ENCODE data around the gene MACROD1. TPM values are rescaled to one million over a fixed set of nuclear protein-coding genes. Genes with fewer than 3 reads are reported as not detected.

MACROD1 gene
- total RNA-seq, 5 donors from 2014 or later (not counting 1 experiment from before 2014, with no cell fraction given), result 6.0 to 14.8 (median 10.4) TPM

DNA sequence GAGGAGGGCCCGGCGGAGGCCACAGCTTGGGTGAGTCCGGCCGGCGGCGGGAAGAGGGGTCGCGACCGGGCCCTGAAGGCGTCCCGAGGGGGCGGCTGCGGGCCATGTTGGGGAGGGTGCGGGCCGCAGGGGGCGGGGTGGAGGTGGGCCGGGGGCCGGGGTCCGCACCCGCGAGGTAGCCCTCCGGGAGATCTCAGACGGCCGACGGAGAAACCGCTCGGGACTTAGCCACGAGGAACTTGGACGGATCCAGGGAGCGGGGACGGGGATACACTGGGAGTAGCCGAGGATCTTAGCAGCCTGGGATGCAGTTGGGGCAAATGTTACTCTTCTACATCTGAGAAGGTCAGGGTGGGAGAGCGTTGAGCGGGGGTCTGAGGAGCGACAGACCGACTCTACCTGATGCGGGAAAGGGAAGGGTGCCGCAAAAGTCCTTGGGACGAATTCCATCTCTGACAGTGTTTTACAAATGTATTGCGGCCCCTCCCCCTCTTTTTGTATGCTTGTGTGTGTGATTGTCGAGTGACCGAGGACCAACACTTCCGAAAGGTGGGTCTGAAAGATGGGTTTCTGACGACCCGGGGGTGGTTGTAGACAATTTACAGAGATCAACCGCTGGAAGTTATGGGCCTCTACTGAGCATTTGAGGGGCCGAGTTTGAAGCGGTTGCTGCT is 20.7 kb upstream of the MACROD1 start:
- ChIA-PET POLR2A (interaction anchor here in 1 of 2 donors (0.6 to 1.5 kb wide), 3 partner anchors 98 to 131 kb away, joined by 3 to 5 read pairs (median 3); partner anchors contain the start of genes PRDX5 and TRMT112), CTCF (interaction anchor here (0.6 to 2.6 kb wide), 10 partner anchors 14 to 872 kb away, joined by 3 to 15 read pairs (median 4); partner anchors contain the start of genes BAD (in 1 of the 2), GPR137 (in 1 of the 2), NAALADL1 (in 1 of the 2) and PRDX5 (in 1 of the 2))
- Mint-ChIP-seq H3K4me1 (peaks cover 32 to 40% (median 40%) of the 10 kb centered on the region in 3 donors), H3K9me3 (no peaks in the 10 kb centered on the region), H3K27ac (no peak overlapping the region), H3K27me3 (no peaks in the 10 kb centered on the region), H3K36me3 (peaks cover 3% of the 10 kb centered on the region), H3K4me3 (no peak overlapping the region)
- Histone ChIP-seq H3K9me3 (no peaks in the 10 kb centered on the region), H3K27me3 (replicated peaks in 1 of 2; ENCODE audit: control insufficient read depth in 2 of 2, extremely low read depth in 1 of 2, insufficient read depth in 2 of 2, low read length in 1 of 2) (no peaks in the 10 kb centered on the region), H3K4me1 (ENCODE audit: control insufficient read depth in 1 of 2, extremely low read depth in 1 of 2, insufficient read depth in 2 of 2, low read length in 2 of 2) (peaks cover 6 to 40% of the 10 kb centered on the region in 2 experiments), H3K36me3 (ENCODE audit: control insufficient read depth in 2 of 2, extremely low read depth in 1 of 2, insufficient read depth in 1 of 2, low read length in 1 of 2) (peaks cover 0 to 6% of the 10 kb centered on the region in 2 donors), H3K4me3 (ENCODE audit: control insufficient read depth in 1 of 2, extremely low read depth in 1 of 2, low read length in 1 of 2) (no peak overlapping the region), H3K27ac (ENCODE audit: low read length) (no peak overlapping the region)
- ATAC-seq (replicated peaks in 1 of 4), result no peak
- peak in 9 of 35 experiments; percentile 16 to 53 (median 24) for DNase-seq
- WGBS (ENCODE audit: insufficient coverage), result under 1% methylated on average over 31 of the region's 48 CpGs

DNA sequence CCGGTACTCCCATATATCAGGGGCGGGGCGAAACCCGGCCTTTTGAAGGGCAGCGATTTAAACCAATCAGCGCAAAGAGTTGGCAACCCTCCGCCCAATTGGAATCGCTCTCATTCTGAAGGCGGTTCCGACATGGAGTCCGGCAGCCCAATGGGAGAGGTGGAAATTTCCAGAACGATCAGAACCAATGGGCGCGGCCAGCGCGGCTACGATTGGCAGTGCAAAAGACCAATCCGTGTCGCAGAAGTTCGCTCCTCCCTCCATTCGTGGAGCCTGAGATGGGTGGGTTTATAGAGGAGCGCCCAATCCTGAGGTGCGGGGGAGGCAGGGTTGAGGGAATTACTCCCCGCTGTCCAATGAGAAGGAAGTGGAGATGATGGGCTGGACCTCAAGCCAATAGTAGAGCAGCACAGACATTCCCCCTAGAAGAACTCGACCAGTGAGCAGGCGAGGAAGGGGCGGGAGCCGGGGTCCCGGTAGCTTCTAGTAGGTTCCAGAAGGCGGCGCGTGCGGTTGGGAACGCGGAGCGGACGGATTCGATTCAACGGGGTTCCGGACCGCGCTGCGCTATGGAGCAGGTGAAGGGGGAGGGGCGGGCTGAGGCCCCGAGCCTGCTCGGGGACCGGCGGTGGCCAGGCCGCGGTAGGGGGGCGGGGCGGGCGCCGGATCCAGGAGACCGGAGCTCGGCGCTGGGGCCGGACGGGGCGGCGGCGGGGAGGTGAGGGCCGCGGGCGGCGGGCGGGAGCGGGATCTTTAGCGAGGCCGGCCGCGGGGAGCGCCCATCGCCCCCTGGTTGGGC is 20.0 kb upstream of the MACROD1 start, which contains the start of gene STIP1:
STIP1 (plus strand) TSS at position 479 of the 799 bp plus-strand sequence; CDS start at position 570, 91 bp downstream.
- Mint-ChIP-seq H3K27me3 (no peaks in the 10 kb centered on the region), H3K9me3 (no peaks in the 10 kb centered on the region), H3K4me3 (peak within 1 kb of the TSS in 2 of 3 donors; percentile 92 to 99), H3K27ac (peak within 1 kb of the TSS; percentile 94 to 99), H3K36me3 (peaks cover 3% of the 10 kb centered on the region), H3K4me1 (peaks cover 38 to 43% (median 42%) of the 10 kb centered on the region in 3 donors)
- peaks cover 0 to 6% of the 10 kb centered on the region in 2 donors for H3K36me3 ChIP-seq (ENCODE audit: control insufficient read depth in 2 of 2, extremely low read depth in 1 of 2, insufficient read depth in 1 of 2, low read length in 1 of 2)
- CTCF ChIA-PET, result interaction anchor here (0.5 to 2.2 kb wide), 11 partner anchors 11 to 1816 kb away, joined by 3 to 15 read pairs (median 3); partner anchors contain the start of genes BAD (in 1 of the 2), BANF1 (in 1 of the 2), EIF1AD (in 1 of the 2) and GPR137 (in 1 of the 2)
- H3K4me1 ChIP-seq (ENCODE audit: control insufficient read depth in 1 of 2, extremely low read depth in 1 of 2, insufficient read depth in 2 of 2, low read length in 2 of 2), result peaks cover 6 to 38% of the 10 kb centered on the region in 2 experiments
- no peaks in the 10 kb centered on the region for H3K27me3 ChIP-seq (replicated peaks in 1 of 2; ENCODE audit: control insufficient read depth in 2 of 2, extremely low read depth in 1 of 2, insufficient read depth in 2 of 2, low read length in 1 of 2)
- H3K27ac ChIP-seq (ENCODE audit: low read length), result peak within 1 kb of the TSS; percentile 40
- DNase-seq (peak; percentile 96 to 100 (median 99)), ATAC-seq (replicated peaks in 1 of 4) (peak; percentile 87 to 90 (median 88))
- peak within 1 kb of the TSS; percentile 73 to 89 for H3K4me3 ChIP-seq (ENCODE audit: control insufficient read depth in 1 of 2, extremely low read depth in 1 of 2, low read length in 1 of 2)
- WGBS (ENCODE audit: insufficient coverage), result under 1% methylated on average over 46 of the region's 74 CpGs
- POLR2A ChIA-PET, result interaction anchor here in 1 of 2 donors (0.6 to 1.5 kb wide), 4 partner anchors 84 to 132 kb away, joined by 3 to 5 read pairs (median 3); partner anchors contain the start of genes PRDX5 and TRMT112
- no peaks in the 10 kb centered on the region for H3K9me3 ChIP-seq

DNA sequence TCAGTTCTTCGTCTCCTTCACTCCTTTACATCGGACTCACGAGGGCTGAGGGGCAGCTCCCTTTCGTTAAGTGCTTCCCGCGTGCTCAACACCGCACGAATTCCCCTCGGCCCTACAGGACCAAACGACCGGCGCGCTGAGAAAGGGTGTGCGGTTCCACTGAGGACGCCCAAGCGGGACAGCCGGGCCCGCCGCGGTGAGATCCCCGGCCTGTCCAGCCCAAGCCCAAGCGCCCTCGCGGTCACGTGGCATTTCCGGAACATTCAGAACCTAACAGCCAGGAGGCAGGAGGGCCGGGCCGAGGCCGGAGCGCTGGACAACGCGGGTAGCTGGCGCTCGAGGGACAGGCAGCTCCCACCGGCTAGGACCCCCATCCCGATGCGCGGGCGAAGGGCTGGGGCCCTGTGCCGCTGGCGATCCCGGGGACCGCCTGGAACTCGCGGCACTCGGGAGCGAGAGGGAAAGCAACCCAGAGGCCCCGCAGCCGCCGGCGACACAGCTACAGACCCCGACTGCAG is 19.3 kb upstream of the MACROD1 start:
- Mint-ChIP-seq H3K36me3 (no peaks in the 10 kb centered on the region), H3K4me1 (peaks cover 39 to 42% (median 41%) of the 10 kb centered on the region in 3 donors), H3K27ac (peak overlapping the region; percentile 94 to 99), H3K27me3 (no peaks in the 10 kb centered on the region), H3K9me3 (no peaks in the 10 kb centered on the region), H3K4me3 (peak overlapping the region in 2 of 3 donors; percentile 92 to 99)
- 0% methylated on average over 52 of the region's 52 CpGs for WGBS (ENCODE audit: insufficient coverage)
- CTCF ChIA-PET, result interaction anchor here (0.5 to 2.2 kb wide), 10 partner anchors 11 to 1817 kb away, joined by 3 to 15 read pairs (median 4); partner anchors contain the start of genes BAD (in 1 of the 2), BANF1 (in 1 of the 2), EIF1AD (in 1 of the 2) and GPR137 (in 1 of the 2)
- peak in 5 of 35 experiments; percentile 11 to 26 (median 20) for DNase-seq
- peaks cover 0 to 6% of the 10 kb centered on the region in 2 donors for H3K36me3 ChIP-seq (ENCODE audit: control insufficient read depth in 2 of 2, extremely low read depth in 1 of 2, insufficient read depth in 1 of 2, low read length in 1 of 2)
- peaks cover 6 to 35% of the 10 kb centered on the region in 2 experiments for H3K4me1 ChIP-seq (ENCODE audit: control insufficient read depth in 1 of 2, extremely low read depth in 1 of 2, insufficient read depth in 2 of 2, low read length in 2 of 2)
- POLR2A ChIA-PET, result interaction anchor here (0.6 to 1.5 kb wide), 4 partner anchors 10 to 132 kb away, joined by 3 to 5 read pairs (median 4); partner anchors contain the start of genes PRDX5 (in 1 of the 2) and TRMT112 (in 1 of the 2)
- no peaks in the 10 kb centered on the region for H3K9me3 ChIP-seq
- H3K27ac ChIP-seq (ENCODE audit: low read length), result peak overlapping the region; percentile 40
- peak overlapping the region; percentile 73 to 89 for H3K4me3 ChIP-seq (ENCODE audit: control insufficient read depth in 1 of 2, extremely low read depth in 1 of 2, low read length in 1 of 2)
- no peaks in the 10 kb centered on the region for H3K27me3 ChIP-seq (replicated peaks in 1 of 2; ENCODE audit: control insufficient read depth in 2 of 2, extremely low read depth in 1 of 2, insufficient read depth in 2 of 2, low read length in 1 of 2)
- no peak for ATAC-seq (replicated peaks in 1 of 4)

DNA sequence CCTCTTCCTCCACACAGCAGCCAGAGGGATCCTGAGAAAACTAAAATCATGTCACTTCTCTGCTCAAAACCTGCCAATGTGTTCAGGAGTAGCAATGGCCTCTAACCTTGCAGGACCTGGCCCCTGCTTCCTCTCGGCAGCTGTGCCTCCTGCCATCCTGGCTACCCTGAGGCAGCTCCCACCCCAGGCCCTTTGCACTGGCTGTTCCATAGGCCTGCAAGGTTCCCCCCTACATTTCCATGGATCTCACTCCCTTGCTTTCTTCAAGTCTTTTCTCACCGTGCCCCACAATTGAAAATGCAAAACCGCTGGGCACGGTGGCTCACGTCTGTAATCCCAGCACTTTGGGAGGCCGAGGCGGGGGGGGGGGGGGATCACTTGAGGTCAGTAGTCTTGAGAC is 18.0 kb upstream of the MACROD1 start:
- Histone ChIP-seq H3K9me3 (no peaks in the 10 kb centered on the region), H3K4me1 (ENCODE audit: control insufficient read depth in 1 of 2, extremely low read depth in 1 of 2, insufficient read depth in 2 of 2, low read length in 2 of 2) (peaks cover 3 to 29% of the 10 kb centered on the region in 2 experiments), H3K36me3 (ENCODE audit: control insufficient read depth in 2 of 2, extremely low read depth in 1 of 2, insufficient read depth in 1 of 2, low read length in 1 of 2) (peaks cover 0 to 3% of the 10 kb centered on the region in 2 donors), H3K4me3 (ENCODE audit: control insufficient read depth in 1 of 2, extremely low read depth in 1 of 2, low read length in 1 of 2) (no peak overlapping the region), H3K27me3 (replicated peaks in 1 of 2; ENCODE audit: control insufficient read depth in 2 of 2, extremely low read depth in 1 of 2, insufficient read depth in 2 of 2, low read length in 1 of 2) (no peaks in the 10 kb centered on the region), H3K27ac (ENCODE audit: low read length) (no peak overlapping the region)
- no peak for DNase-seq
- H3K9me3 Mint-ChIP-seq, result no peaks in the 10 kb centered on the region
- H3K36me3 Mint-ChIP-seq, result no peaks in the 10 kb centered on the region
- peaks cover 34 to 42% (median 35%) of the 10 kb centered on the region in 3 donors for H3K4me1 Mint-ChIP-seq
- H3K27ac Mint-ChIP-seq, result peak overlapping the region in 1 of 2 donors; percentile 22
- POLR2A ChIA-PET, result interaction anchor here in 1 of 2 donors (0.9 kb wide), 1 partner anchor 119 kb away, joined by 6 read pairs; no protein-coding TSS in a partner anchor
- peak overlapping the region in 2 of 3 donors; percentile 7 to 36 for H3K4me3 Mint-ChIP-seq
- WGBS (ENCODE audit: insufficient coverage), result 95% methylated on average over 7 of the region's 7 CpGs
- no peak for ATAC-seq (replicated peaks in 1 of 4)
- no peaks in the 10 kb centered on the region for H3K27me3 Mint-ChIP-seq
- CTCF ChIA-PET, result interaction anchor here in 1 of 2 donors (1.2 kb wide), 1 partner anchor 198 kb away, joined by 3 read pairs; no protein-coding TSS in a partner anchor

DNA sequence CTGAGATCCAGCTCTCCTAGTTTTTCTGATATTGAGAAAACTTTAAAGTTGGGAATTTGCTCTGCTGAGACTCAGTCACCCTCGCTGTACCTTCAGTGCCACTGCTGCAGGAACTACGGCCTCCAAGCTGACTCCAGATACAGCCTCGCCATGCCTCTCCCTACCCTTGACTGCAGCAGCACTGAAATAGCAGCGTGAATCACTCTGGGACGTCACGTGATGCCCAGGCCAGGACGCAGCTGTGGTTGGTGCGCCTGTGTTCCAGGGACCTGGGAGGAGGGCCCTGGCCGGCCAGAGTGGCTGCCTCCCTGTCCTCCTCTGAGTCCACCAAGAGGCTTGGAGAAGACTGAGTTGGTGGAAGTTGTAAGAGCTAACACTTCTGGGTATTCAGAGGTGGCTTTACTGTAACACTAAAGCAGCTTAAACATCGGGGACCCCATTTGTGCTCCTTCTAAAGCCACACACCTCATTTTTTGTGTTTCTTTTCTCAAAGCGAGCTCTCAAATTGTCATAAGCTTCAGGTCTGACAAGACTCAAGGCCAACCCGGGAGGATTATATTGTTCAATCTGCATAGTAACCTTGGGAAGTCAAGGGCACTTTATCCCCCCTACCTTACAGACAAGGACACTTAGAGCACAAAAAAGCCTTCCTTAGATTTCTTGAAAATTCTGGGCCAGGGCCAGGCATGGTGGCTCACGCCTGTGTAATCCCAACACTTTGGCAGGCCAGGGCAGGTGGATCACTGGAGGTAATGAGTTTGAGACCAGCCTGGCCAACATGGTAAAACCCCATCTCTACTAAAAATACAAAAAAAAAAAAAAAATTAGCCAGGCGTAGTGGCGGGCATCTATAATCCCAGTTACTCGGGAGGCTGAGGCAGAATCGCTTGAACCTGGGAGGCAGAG is 15.8 kb upstream of the MACROD1 start:
- Mint-ChIP-seq H3K27ac (peak overlapping the region in 1 of 2 donors; percentile 34), H3K4me1 (peaks cover 35 to 52% (median 40%) of the 10 kb centered on the region in 3 donors), H3K9me3 (no peaks in the 10 kb centered on the region), H3K4me3 (no peak overlapping the region), H3K27me3 (no peaks in the 10 kb centered on the region), H3K36me3 (no peaks in the 10 kb centered on the region)
- Histone ChIP-seq H3K27ac (ENCODE audit: low read length) (no peak overlapping the region), H3K36me3 (ENCODE audit: control insufficient read depth in 2 of 2, extremely low read depth in 1 of 2, insufficient read depth in 1 of 2, low read length in 1 of 2) (no peaks in the 10 kb centered on the region), H3K27me3 (replicated peaks in 1 of 2; ENCODE audit: control insufficient read depth in 2 of 2, extremely low read depth in 1 of 2, insufficient read depth in 2 of 2, low read length in 1 of 2) (no peaks in the 10 kb centered on the region), H3K4me3 (ENCODE audit: control insufficient read depth in 1 of 2, extremely low read depth in 1 of 2, low read length in 1 of 2) (no peak overlapping the region), H3K9me3 (no peaks in the 10 kb centered on the region), H3K4me1 (ENCODE audit: control insufficient read depth in 1 of 2, extremely low read depth in 1 of 2, insufficient read depth in 2 of 2, low read length in 2 of 2) (peaks cover 0 to 33% of the 10 kb centered on the region in 2 experiments)
- WGBS (ENCODE audit: insufficient coverage), result 65% methylated on average over 13 of the region's 17 CpGs
- ATAC-seq (replicated peaks in 1 of 4) (no peak), DNase-seq (peak in 7 of 35 experiments; percentile 13 to 46 (median 27))
- CTCF ChIA-PET, result interaction anchor here (0.6 to 0.7 kb wide), 5 partner anchors 26 to 557 kb away, joined by 3 to 5 read pairs (median 3); no protein-coding TSS in a partner anchor
- POLR2A ChIA-PET, result interaction anchor here in 1 of 2 donors (0.5 to 0.7 kb wide), 2 partner anchors 9 to 182 kb away, joined by 3 to 5 read pairs; no protein-coding TSS in a partner anchor
